Activated CD4-positive, alpha-beta T cell treated with anti-CD3 and anti-CD28 coated beads, Interleukin-2, Interleukin-4, amounts not matched to agents 100 ng/mL and 50 ng/mL, durations not matched to agents 16 hours and 8 hours (primary cell): ENCODE data around the gene CXCL16.

Experiments
- DNase-seq: peaks from one replicate; pipeline ENCODE4 v3.0.0-alpha.2; 2020; ENCODE audit warnings: low spot score

Gene CXCL16

GRCh38 chr17:4739122-4740024 is at the start of gene CXCL16, which contains the start of gene ZMYND15:
Gene CXCL16, minus strand, starts transcription at chr17:4739928. Its CDS starts 589 bp downstream, at chr17:4739339.
Gene ZMYND15, plus strand, starts transcription at chr17:4739833. Its CDS starts 716 bp downstream, at chr17:4740549.
- no peak for DNase-seq

DNA sequence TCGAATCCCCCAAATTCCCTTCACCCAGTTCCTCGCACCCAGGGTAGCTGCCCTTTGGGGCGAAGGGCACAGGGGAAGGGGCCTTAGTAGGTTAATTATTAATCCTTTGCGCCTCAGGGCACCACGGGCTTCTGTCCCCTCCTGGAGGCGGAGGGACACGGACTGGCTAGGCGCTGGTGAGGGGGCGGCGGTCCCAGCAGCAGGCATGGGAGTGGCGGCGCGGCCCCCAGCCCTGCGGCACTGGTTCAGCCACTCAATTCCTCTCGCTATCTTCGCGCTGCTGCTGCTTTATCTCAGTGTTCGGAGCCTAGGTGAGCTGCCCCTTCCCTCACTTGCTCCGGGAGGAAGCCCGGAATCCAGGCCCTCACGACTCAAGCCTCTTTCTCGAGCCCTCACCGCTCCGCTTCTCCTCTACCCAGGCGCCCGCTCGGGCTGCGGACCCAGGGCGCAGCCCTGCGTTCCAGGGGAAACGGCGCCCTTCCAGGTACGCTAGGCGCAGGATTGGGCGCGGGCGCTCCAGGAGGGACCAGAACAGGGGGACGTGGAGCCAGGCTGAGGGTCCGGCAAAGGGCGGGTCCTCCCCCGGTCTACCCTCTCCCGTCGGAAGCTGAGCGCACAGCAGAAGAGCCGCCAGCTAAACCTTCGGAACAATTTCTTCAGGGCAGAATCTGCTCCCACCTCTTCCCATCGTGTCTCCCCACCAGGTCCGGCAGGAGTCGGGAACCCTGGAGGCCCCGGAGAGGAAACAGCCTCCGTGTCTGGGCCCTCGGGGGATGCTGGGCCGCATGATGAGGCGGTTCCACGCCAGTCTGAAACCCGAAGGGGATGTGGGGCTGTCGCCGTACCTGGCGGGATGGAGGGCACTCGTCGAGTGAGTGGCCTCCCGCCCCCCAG is 49.3 kb upstream of the CXCL16 start, which contains the start of gene GLTPD2:
Gene GLTPD2, plus strand, starts transcription at position 158 of the 894 bp plus-strand sequence. Its CDS starts 48 bp downstream, at position 206.
- no peak for DNase-seq

- no peak for DNase-seq
Measured at GRCh38 chr17:4788159-4788806, 48.6 kb upstream of the CXCL16 start.

GRCh38 chr17:4786516-4786915 is 46.8 kb upstream of the CXCL16 start:
- no peak for DNase-seq

GRCh38 chr17:4786106-4786511 is 46.4 kb upstream of the CXCL16 start, which contains the start of gene VMO1:
Gene VMO1, minus strand, starts transcription at chr17:4786364. Its CDS starts 12 bp downstream, at chr17:4786352.
- no peak for DNase-seq

DNA sequence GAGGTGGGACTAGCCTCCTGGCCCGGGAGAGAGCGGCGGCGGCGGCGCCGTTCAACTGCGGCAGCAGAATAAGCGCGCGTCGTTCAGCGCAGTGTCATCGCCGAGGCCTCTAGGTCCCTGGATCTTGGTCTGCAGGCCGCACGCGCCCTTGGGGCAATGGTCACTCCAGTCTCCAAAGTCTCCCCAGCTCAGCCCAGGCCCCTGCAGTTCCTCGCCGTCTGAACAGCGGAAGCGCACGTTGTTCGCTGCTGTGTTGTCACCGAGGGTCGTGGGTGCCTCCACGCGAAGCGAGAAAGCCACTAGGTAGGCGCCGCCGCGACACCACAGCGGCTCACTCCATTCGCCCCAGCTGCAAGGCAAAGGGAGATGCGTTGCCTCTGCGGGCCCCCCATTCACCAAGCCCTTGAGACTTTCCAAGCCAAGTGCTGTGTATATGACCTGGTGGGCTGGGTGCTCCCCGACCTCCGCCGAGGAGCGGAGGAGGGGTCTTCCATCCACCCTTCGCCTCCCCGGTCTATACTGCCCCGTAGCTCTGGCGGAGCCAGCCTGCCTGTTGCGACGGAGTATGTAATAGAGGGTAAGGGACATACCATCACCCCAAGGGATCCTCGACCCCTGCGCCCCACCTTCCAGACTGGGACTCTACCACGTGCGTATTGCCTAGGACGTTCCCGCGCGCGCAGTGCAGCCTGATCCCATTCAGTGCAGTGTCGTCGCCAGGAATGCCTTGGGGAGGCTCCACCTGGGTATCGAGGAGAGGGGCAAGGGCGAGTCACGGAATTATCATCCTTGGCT is 45.8 kb upstream of the CXCL16 start:
- DNase-seq, result no peak

- DNase-seq, result no peak
Measured at GRCh38 chr17:4782652-4783051, 42.9 kb upstream of the CXCL16 start.

- DNase-seq, result no peak
Measured at GRCh38 chr17:4780325-4780955, 40.7 kb upstream of the CXCL16 start.

DNA sequence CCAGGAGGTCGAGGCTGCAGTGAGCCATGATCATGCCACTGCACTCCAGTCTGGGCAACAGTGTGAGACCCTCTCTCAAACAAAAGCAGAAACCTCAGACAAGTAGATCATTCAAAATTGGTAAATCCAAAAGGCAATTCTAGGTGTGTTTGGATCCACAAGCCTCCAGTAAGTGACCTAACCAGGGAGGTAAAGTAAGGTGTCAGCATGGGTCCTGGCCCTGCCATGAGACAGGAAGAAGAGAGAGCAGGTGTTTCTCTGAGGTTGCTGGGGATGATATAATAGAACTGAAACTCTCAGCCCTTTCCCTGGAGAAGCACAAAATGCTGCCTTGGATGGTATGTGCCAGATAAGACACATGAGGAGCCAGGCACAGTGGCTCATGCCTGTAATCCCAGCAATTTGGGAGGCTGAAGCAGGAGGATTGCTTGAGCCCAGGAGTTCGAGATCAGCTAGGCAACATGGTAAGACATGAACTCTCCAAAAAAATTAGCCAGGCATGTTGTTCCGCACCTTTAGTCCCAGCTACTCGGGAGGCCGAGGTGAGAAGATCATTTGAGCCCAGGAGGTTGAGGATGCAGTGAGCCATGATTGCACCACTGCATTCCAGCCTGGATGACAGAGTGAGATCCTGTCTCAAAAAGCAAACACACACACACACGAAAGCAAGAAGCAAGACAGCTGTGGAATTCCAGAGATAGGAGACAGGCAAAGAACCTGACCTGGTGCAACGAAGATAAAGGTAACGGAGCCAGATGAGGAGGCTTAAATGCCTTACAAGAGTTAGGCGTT is 38.4 kb upstream of the CXCL16 start:
- DNase-seq, result no peak

DNA sequence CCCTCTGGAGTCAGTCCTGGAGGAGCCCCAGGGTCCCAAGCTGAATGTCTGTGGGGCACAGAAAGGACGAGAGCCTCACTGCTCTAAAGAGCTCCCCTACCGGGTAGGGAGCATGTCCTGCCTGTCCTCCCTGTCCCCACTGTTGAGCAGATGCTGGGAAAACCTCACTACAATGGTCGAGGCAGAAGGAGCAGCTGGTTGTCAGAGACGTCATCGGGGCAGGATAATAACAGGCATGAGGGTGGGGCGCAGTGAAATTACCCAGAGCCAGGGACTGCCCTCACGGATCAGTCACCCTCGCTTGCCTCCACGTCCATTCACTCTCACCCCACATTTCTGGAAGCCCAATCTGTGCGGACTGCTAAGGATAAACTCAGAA is 32.5 kb upstream of the CXCL16 start:
- no peak for DNase-seq

GRCh38 chr17:4771519-4772234 is 31.9 kb upstream of the CXCL16 start, which contains the start of gene TM4SF5:
Gene TM4SF5, plus strand, starts transcription at chr17:4771886. Its CDS starts 37 bp downstream, at chr17:4771923.
- DNase-seq, result no peak

GRCh38 chr17:4769628-4770027 is 29.9 kb upstream of the CXCL16 start:
- no peak for DNase-seq

- DNase-seq, result no peak
Measured at GRCh38 chr17:4768298-4768697, 28.6 kb upstream of the CXCL16 start.

DNA sequence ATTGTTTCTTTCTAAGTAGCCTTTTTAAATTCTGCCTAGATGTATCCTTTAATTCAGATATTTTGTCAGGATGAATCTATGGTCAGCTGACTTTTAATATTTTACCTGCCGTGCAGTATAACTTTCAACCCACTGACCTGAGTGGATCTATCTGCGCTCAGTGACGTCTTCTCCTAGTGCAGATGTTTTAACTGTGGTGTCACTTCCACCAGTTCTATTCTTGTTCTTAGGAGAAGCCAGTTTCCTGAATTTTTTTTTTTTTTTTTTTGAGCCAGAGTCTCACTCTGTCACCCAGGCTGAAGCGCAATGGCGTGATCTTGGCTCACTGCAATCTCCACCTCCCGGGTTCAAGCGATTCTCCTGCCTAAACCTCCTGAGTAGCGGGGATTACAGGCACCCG is 27.0 kb upstream of the CXCL16 start:
- DNase-seq, result no peak

DNA sequence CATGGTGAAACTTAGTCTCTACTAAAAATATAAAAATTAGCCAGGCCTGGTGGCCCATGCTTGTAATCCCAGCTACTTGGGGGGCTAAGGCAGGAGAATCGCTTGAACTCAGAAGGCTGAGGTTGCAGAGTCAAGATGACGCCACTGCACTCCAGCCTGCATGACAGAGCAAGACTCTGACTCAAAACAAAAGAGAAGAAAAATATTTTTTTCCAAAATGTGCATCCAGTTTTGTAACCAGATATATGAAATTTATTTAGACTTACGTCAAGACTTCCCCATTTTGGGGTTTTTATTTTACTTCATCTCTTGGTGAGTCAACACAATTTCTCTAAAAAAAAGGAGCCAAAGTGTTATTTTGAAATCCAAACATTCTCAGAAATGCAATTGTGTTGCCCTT is 26.5 kb upstream of the CXCL16 start:
- no peak for DNase-seq

- DNase-seq, result no peak
Measured at GRCh38 chr17:4764595-4764994, 24.9 kb upstream of the CXCL16 start.

DNA sequence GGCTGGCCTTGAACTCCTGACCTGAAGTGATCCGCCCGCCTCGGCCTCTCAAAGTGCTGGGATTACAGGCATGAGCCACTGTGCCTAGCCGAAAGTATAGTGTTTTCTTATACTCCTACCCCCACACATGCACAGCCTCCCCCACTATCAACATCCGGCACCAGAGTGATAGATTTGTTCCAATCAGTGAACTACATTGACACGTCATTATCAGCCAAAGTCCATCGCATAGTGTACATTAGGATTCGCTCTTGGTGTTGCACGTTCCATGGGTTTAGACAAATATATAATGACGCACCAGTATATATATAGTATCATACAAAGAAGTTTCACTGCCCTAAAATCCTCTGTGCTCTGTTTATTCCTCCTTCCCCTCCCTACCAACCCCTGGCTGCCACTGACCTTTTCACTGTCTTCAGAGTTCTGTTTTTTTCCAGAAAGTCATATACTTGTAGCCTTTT is 20.1 kb upstream of the CXCL16 start:
- DNase-seq, result no peak

DNA sequence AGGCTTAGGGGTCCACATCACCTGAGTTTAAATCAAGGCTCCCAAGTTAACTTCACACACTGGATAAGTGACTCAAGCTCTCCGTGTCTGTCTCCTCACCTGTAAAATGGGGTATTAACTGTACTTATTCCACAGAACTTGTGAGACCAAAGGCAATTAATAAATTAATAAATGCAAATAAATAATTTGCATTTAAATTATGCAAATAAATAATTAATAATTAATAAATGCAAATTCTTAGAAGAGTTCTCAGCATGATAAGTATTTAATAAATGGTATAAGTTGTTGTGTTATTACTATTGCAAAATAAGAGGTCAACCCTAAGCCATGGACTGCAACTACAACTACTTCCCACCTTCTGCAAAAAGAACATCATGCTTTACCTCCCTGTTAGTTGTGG is 13.7 kb upstream of the CXCL16 start:
- DNase-seq, result no peak

DNA sequence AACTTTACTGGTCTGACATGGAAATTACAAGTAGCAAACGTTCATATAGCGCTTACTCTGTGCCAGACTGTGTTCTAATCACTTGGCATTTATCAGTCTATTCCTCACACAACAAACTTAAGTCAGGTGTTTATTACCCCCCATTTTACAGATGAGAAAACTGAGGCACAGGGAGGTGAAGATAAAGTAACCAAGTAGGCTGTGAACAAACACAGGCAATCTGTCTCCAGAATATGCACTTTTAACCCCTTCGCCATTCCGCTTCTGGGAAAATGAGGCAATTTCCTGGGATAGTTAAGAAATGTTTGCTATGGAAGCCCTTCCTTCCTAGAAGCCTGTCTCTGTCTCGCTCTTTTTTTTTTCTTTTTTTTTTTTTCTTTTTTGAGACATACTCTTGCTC is 12.2 kb upstream of the CXCL16 start:
- no peak for DNase-seq
